PFSK-1 (cell line): ENCODE measurements around the gene CORO1C.

Source experiments
- FOXP2 ChIP-seq: optimal IDR thresholded peaks from 2 replicates; pipeline ENCODE3; 2011; ENCODE audit warnings: borderline replicate concordance, control low read depth, inconsistent platforms; ENCODE audit not compliant: insufficient read depth; ENCODE audit errors: extremely low read length, extremely low read depth
- POLR2AphosphoS5 ChIP-seq: IDR thresholded peaks from 2 replicates; pipeline ENCODE4 v1.6.1; 2012; ENCODE audit warnings: low read depth, mild to moderate bottlenecking, control low read depth, low read length, moderate library complexity
- REST ChIP-seq, 2 experiments: IDR thresholded peaks; 2 replicates each; pipeline versions ENCODE4 v1.6.1 to v1.8.0; 2011 to 2012; ENCODE audit warnings: low read depth in 2 of 2, low read length in 2 of 2, control low read depth in 1 of 2, inconsistent platforms in 1 of 2, mild to moderate bottlenecking in 1 of 2, moderate library complexity in 1 of 2; ENCODE audit not compliant: insufficient read depth in 1 of 2
- SIN3A ChIP-seq: IDR thresholded peaks from 2 replicates; pipeline ENCODE4 v1.6.1; 2012; ENCODE audit warnings: mild to moderate bottlenecking, low read length, moderate library complexity, borderline replicate concordance; ENCODE audit not compliant: insufficient read depth
- TAF1 ChIP-seq: IDR thresholded peaks from 2 replicates; pipeline ENCODE4 v1.6.1; 2012; ENCODE audit warnings: low read length, control low read depth, borderline replicate concordance; ENCODE audit not compliant: insufficient read depth

CORO1C gene

GRCh38 chr12:108709697-108710096 lies 21.6 kb downstream of the CORO1C start:
- TF ChIP-seq SIN3A: no peak
- no peak for TF ChIP-seq REST (IDR thresholded peaks at IDR 0.05; ENCODE audit: insufficient read depth in 1 of 2, low read depth in 2 of 2, low read length in 2 of 2)
- TF ChIP-seq TAF1: no peak
- no peak for TF ChIP-seq POLR2AphosphoS5
- no peak for TF ChIP-seq FOXP2

GRCh38 chr12:108704527-108704926 lies 26.8 kb downstream of the CORO1C start:
- TF ChIP-seq REST (IDR thresholded peaks at IDR 0.05; ENCODE audit: insufficient read depth in 1 of 2, low read depth in 2 of 2, low read length in 2 of 2) (no peak), SIN3A (no peak), TAF1 (no peak), FOXP2 (no peak), POLR2AphosphoS5 (no peak)

GRCh38 chr12:108702595-108703320 lies 28.6 kb downstream of the CORO1C start:
- TF ChIP-seq SIN3A (no peak), TAF1 (no peak), POLR2AphosphoS5 (no peak), FOXP2 (no peak), REST (IDR thresholded peaks at IDR 0.05; ENCODE audit: insufficient read depth in 1 of 2, low read depth in 2 of 2, low read length in 2 of 2) (no peak)

GRCh38 chr12:108701779-108702441 lies 29.4 kb downstream of the CORO1C start:
- TF ChIP-seq TAF1 (no peak), POLR2AphosphoS5 (no peak), FOXP2 (no peak), REST (IDR thresholded peaks at IDR 0.05; ENCODE audit: insufficient read depth in 1 of 2, low read depth in 2 of 2, low read length in 2 of 2) (no peak), SIN3A (no peak)
